Measurements from ENCODE around the gene GIT2. TPM values are rescaled to one million over a fixed set of nuclear protein-coding genes. Genes with fewer than 3 reads are reported as not detected.

Gene GIT2
- total and polyA plus RNA-seq, 2 of the 13 experiments (the other 11 are each of a cell fraction or from before 2014, with no cell fraction given): 18.4 to 19.8 TPM

DNA sequence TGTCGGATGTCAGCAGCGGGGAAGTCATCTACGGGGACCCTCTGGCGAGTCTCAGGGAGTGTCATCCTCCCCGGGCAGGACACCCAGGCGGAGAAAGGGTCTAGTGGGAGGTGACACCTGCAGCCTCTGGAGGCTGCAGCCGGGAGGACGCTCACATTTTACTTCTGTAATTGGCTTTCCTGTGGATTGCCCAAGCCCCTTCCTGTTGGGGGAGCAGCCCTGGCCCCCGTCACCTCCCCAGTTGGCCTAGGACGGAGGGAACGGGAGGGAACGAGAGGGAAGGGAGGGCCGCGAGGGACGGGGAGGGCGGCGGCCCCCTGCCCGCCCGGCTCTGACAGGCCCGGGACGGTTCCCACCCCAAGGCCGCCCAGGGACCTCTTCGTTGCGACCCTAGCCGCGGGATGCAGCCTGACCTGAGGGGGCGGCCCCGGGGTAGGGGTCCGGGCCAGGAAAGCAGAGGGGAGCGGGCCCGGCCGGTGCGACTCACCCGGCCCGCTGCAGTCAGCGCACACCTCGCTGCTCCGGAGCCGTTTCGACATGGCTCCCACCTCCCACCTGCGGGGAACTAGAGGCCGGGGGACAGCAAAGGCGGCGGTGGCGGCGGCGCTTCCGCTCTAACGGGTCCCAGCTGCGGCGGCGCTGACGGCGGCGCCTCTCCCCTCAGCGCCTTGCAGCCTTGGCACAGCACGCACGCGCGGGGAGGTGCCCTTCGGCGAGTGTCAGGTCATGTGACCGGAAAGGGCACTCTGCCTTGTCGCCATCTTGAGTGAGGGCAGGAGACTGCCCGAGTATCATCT, at the start of gene GIT2 (continued):
- TF ChIP-seq ZNF749 (CRISPR knock-in tag; IDR thresholded peaks at IDR 0.05; ENCODE audit: borderline replicate concordance) (no peak), GABPB1 (CRISPR knock-in tag; IDR thresholded peaks at IDR 0.05) (peak; percentile 96), PRPF4 (IDR thresholded peaks at IDR 0.05; ENCODE audit: low read depth, low read length, poor library complexity, severe bottlenecking) (no peak), ZNF550 (CRISPR knock-in tag; IDR thresholded peaks at IDR 0.05; ENCODE audit: borderline replicate concordance) (0 out of 2 replicates have a peak, but pooled peaks have one; percentile 53), ZBTB38 (CRISPR knock-in tag; IDR thresholded peaks at IDR 0.05) (peak; percentile 80; the same call in 1 of the 2 replicates), GZF1 (CRISPR knock-in tag; IDR thresholded peaks at IDR 0.05) (no peak), RCOR2 (CRISPR knock-in tag; IDR thresholded peaks at IDR 0.05) (no peak), SRSF1 (optimal IDR thresholded peaks at IDR 0.05; ENCODE audit: low read depth, low read length) (peak; percentile 40), SOX6 (IDR thresholded peaks at IDR 0.05) (no peak), SOX6 (CRISPR knock-in tag; IDR thresholded peaks at IDR 0.05) (peak; percentile 76), ZNF780A (CRISPR knock-in tag; IDR thresholded peaks at IDR 0.05) (peak; percentile 67; the same call in 1 of the 2 replicates), HDAC1 (CRISPR knock-in tag; IDR thresholded peaks at IDR 0.05) (peak; percentile 66; the same call in 1 of the 2 replicates), HOXA3 (CRISPR knock-in tag; IDR thresholded peaks at IDR 0.05) (peak; percentile 98), RXRB (CRISPR knock-in tag; IDR thresholded peaks at IDR 0.05; ENCODE audit: borderline replicate concordance) (peak; percentile 46; the same call in 1 of the 2 replicates)
- TF ChIP-seq, protein P1, sequence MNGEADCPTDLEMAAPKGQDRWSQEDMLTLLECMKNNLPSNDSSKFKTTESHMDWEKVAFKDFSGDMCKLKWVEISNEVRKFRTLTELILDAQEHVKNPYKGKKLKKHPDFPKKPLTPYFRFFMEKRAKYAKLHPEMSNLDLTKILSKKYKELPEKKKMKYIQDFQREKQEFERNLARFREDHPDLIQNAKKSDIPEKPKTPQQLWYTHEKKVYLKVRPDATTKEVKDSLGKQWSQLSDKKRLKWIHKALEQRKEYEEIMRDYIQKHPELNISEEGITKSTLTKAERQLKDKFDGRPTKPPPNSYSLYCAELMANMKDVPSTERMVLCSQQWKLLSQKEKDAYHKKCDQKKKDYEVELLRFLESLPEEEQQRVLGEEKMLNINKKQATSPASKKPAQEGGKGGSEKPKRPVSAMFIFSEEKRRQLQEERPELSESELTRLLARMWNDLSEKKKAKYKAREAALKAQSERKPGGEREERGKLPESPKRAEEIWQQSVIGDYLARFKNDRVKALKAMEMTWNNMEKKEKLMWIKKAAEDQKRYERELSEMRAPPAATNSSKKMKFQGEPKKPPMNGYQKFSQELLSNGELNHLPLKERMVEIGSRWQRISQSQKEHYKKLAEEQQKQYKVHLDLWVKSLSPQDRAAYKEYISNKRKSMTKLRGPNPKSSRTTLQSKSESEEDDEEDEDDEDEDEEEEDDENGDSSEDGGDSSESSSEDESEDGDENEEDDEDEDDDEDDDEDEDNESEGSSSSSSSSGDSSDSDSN (CRISPR knock-in tag; IDR thresholded peaks at IDR 0.05): peak; percentile 89
- TF ChIP-seq, protein P2, sequence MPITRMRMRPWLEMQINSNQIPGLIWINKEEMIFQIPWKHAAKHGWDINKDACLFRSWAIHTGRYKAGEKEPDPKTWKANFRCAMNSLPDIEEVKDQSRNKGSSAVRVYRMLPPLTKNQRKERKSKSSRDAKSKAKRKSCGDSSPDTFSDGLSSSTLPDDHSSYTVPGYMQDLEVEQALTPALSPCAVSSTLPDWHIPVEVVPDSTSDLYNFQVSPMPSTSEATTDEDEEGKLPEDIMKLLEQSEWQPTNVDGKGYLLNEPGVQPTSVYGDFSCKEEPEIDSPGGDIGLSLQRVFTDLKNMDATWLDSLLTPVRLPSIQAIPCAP (CRISPR knock-in tag; IDR thresholded peaks at IDR 0.05; ENCODE audit: low read depth): no peak
- TF ChIP-seq, protein P3, sequence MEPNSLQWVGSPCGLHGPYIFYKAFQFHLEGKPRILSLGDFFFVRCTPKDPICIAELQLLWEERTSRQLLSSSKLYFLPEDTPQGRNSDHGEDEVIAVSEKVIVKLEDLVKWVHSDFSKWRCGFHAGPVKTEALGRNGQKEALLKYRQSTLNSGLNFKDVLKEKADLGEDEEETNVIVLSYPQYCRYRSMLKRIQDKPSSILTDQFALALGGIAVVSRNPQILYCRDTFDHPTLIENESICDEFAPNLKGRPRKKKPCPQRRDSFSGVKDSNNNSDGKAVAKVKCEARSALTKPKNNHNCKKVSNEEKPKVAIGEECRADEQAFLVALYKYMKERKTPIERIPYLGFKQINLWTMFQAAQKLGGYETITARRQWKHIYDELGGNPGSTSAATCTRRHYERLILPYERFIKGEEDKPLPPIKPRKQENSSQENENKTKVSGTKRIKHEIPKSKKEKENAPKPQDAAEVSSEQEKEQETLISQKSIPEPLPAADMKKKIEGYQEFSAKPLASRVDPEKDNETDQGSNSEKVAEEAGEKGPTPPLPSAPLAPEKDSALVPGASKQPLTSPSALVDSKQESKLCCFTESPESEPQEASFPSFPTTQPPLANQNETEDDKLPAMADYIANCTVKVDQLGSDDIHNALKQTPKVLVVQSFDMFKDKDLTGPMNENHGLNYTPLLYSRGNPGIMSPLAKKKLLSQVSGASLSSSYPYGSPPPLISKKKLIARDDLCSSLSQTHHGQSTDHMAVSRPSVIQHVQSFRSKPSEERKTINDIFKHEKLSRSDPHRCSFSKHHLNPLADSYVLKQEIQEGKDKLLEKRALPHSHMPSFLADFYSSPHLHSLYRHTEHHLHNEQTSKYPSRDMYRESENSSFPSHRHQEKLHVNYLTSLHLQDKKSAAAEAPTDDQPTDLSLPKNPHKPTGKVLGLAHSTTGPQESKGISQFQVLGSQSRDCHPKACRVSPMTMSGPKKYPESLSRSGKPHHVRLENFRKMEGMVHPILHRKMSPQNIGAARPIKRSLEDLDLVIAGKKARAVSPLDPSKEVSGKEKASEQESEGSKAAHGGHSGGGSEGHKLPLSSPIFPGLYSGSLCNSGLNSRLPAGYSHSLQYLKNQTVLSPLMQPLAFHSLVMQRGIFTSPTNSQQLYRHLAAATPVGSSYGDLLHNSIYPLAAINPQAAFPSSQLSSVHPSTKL (CRISPR knock-in tag; IDR thresholded peaks at IDR 0.05): no peak
- TF ChIP-seq, protein P4, sequence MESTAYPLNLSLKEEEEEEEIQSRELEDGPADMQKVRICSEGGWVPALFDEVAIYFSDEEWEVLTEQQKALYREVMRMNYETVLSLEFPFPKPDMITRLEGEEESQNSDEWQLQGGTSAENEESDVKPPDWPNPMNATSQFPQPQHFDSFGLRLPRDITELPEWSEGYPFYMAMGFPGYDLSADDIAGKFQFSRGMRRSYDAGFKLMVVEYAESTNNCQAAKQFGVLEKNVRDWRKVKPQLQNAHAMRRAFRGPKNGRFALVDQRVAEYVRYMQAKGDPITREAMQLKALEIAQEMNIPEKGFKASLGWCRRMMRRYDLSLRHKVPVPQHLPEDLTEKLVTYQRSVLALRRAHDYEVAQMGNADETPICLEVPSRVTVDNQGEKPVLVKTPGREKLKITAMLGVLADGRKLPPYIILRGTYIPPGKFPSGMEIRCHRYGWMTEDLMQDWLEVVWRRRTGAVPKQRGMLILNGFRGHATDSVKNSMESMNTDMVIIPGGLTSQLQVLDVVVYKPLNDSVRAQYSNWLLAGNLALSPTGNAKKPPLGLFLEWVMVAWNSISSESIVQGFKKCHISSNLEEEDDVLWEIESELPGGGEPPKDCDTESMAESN (CRISPR knock-in tag; conservative IDR thresholded peaks at IDR 0.05): peak; percentile 39; the same call in 1 of the 2 replicates
- TF ChIP-seq, protein P5, sequence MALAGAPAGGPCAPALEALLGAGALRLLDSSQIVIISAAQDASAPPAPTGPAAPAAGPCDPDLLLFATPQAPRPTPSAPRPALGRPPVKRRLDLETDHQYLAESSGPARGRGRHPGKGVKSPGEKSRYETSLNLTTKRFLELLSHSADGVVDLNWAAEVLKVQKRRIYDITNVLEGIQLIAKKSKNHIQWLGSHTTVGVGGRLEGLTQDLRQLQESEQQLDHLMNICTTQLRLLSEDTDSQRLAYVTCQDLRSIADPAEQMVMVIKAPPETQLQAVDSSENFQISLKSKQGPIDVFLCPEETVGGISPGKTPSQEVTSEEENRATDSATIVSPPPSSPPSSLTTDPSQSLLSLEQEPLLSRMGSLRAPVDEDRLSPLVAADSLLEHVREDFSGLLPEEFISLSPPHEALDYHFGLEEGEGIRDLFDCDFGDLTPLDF (CRISPR knock-in tag; IDR thresholded peaks at IDR 0.05): no peak

All from HepG2 (cell line).